H54 (cell line): ENCODE measurements around the gene RSPH6A.

Experiments
- DNase-seq: peaks from one replicate; pipeline ENCODE4 v3.0.0; 2011; ENCODE audit warnings: low spot score, mixed read lengths; ENCODE audit not compliant: insufficient read length
- FAIRE-seq: peaks from 3 replicates; lab custom pipeline; 2011; peaks lifted over from hg19 to GRCh38; lab: Jason Lieb, UNC
- POLR2A ChIP-seq: IDR thresholded peaks from 2 replicates; pipeline ENCODE4 v1.6.1; 2011; ENCODE audit warnings: low read depth, mild to moderate bottlenecking, low read length

The RSPH6A gene

DNA sequence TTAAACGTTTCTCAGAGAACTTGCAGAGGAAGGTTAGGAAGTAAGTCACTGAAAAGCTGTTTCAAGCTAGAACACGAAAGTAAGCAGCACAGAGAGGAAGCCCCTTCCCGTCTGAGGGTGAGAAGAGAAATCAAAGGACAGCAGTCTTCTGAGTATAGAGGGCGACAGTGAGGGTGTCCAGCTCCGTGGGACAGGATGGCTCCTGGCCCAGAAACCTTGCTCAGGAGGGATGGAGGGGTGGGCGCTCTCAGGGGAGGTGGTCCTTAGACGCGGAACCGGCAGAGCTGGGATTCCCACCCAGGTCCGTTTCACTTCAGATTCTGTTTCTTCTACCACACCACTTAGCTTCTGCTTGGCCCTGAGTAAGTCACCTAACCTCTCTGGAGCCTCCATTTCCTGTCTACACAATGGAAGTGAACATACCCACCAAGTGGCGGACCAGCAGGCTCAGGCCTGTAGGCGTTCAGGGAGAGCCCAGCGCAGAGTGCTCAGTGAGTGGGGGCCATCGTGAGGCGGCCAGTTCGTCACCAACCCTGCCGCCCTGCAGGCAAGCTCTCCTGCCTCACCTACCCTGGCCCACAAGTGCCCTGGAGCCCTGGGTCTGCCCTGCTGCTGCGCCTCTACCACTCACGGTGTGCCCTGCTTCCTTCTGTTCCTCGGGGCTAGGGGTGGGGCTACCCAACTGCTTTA, 5.5 kb upstream of the RSPH6A start:
- no peak for TF ChIP-seq POLR2A
- FAIRE-seq, result no peak
- DNase-seq, result no peak

DNA sequence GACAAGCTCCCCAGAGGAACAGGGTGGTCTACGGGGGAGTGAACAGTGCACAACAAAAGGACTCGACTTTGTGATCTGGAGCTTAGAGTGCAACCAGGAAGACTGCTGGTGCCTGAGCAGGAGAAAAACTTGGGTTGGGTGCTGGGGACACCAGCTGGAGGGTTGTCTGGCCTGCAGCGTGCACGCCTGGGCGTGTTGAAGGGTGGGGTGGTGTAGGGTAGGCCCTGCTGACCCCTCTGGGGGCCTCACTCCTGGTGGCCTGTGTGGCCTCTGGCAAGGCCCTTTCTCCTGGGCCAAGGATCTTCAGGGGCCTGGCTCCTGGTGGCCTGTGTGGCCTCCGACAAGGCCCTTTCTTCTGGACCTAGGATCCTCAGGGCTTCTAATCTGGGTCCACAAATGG, 4.7 kb upstream of the RSPH6A start:
- FAIRE-seq, result no peak

GRCh38 chr19:45817725-45818301, 2.7 kb upstream of the RSPH6A start:
- TF ChIP-seq POLR2A, result no peak
- FAIRE-seq (no peak), DNase-seq (no peak)

More for the DNA sequence above, 4.7 kb upstream of the RSPH6A start:
- no peak for TF ChIP-seq POLR2A
- no peak for DNase-seq

- peak; percentile 67 for FAIRE-seq
- peak; percentile 91 for DNase-seq
- TF ChIP-seq POLR2A, result no peak
Measured at GRCh38 chr19:45817010-45817724, 2.1 kb upstream of the RSPH6A start.

DNA sequence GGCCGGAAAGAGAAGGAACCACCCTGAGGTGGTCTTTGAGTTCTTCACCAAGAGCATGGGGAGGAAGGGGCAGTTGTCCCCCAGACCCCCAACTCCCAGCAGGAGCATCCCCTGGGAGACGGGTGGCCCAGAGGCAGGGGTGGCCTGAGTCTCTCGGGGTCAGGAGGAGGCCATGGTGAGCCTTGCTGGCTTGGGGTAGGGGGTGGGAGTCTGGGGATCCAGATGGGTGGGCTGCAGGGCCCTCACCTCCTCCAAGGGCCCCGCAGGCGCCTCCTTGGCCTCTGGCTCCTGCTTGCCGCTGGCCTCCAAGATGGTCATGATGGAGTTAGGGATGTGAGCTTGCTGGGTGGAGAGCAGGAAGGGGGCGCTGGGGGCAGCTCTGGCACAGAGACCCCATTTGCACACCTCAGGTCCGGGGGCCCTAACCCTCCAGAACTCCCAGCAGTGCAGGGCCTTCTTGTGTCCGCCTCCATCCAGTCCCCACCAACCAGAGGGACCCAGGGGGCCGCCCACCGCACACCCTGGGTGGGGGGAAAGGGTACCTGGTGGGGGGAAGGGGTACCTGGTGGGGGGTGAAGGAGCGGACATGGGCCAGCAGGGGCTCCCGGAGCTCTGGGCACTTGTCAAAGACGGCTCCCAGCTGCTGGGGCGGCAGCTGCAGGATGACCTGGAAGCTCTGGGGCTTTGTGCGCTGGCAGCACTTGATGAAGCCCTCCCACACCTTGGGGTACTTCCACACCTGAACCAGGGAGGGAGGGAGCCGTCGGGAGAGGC, 1.3 kb upstream of the RSPH6A start:
- FAIRE-seq, result no peak
- no peak for DNase-seq
- no peak for TF ChIP-seq POLR2A

GRCh38 chr19:45815481-45816216, 541 bp upstream of the RSPH6A start:
- FAIRE-seq (no peak), DNase-seq (no peak)
- no peak for TF ChIP-seq POLR2A

GRCh38 chr19:45814166-45814780, 835 bp downstream of the RSPH6A start:
- DNase-seq (no peak), FAIRE-seq (no peak)
- no peak for TF ChIP-seq POLR2A

- DNase-seq, result no peak
- no peak for FAIRE-seq
- TF ChIP-seq POLR2A, result no peak
Measured at GRCh38 chr19:45812297-45812696, 2.8 kb downstream of the RSPH6A start.

DNA sequence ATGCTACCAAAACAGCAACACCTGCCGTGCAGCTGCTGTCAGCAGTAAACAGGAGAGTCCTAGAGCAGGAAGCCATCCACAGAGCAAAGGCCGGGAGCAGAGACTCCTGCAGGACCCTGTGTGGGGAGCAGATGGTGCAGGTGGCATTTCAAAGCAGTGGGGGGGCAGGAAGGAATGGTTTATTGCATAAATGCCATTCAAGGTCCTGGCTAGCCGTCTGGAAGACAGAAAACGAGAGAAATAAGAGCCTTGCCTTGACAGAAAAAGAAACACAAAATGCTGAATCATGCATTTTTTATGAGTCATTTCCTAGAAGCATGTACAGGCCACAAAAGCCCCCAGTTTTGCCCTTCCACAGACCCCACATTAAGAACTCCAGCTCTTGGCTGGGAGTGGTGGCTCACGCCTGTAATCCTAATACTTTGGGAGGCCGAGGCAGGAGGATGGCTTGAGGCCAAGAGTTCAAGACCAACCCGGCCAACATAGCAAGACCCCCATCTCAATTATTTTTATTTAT, 5.4 kb downstream of the RSPH6A start:
- no peak for TF ChIP-seq POLR2A
- FAIRE-seq, result no peak
- DNase-seq, result no peak

- FAIRE-seq (no peak), DNase-seq (no peak)
- TF ChIP-seq POLR2A, result no peak
Measured at GRCh38 chr19:45805719-45806118, 9.4 kb downstream of the RSPH6A start.

GRCh38 chr19:45804959-45805230, 10.2 kb downstream of the RSPH6A start:
- DNase-seq (no peak), FAIRE-seq (no peak)
- no peak for TF ChIP-seq POLR2A

DNA sequence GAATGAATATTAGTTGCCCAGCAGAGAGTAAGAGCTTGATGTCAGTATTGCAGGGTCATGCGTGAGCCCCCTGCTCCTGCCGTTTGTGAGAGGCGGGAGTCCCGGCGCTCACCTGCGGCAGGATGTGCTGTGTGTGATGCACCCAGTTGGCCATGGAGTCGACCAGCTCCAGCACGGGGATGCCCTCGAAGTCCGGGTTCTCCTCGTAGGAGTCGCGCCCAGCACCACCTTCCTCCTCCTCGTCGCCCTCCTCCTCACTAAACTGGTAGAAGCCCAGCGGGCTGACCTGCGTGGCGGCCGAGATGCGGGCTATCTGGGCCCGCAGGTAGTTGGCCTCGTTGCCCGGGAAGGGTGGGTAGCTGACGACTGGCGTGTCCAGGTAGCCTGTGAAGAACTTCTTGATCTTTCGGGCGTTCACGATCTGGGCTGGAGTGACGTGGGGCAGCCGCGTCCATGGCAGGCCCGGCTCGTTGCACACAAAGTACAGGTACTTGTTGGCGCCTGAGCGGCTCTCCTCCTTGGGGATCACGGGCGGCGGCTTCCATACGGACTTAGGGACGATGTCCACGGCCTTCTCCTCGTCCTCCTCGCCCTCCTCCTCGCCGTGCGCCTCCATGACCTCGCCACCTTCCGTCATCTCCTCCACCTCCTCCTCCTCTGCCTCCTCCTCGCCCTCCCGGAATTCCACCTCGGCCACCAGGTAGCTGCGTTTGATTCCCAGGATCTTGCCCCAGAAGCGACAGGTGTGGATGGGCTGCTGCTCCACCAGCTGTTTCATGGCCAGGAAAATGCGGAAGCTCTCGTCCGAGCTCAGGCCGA, 10.8 kb downstream of the RSPH6A start:
- FAIRE-seq (no peak), DNase-seq (no peak)
- no peak for TF ChIP-seq POLR2A

DNA sequence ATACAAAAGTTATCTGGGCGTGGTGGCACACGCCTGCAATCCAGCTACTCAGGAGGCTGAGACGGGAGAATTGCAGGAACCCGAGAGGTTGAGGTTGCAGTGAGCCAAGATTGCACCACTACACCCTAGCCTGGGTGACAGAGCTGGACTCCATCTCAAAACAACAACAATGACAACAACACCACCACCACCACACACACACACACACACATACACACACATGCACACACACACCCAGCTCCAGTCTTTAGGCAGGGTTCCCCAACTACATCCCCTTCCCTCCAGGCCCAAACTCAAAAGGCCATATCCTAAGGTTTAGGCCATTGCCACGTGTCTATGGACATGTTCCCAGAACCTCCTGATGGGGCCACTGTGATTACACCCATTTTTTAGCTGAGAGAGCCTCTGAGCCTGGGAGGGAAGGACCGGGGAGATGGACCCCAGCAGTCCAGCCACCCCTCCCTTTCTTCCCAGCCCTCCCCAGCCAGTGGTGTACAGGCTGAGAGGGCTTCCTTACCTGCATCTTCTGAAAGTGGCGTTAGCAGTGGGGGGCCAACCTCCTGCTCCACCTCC, 13.4 kb downstream of the RSPH6A start:
- TF ChIP-seq POLR2A, result no peak
- FAIRE-seq (no peak), DNase-seq (no peak)
